ENCODE results near the gene KCNK6. TPM values are rescaled to one million over a fixed set of nuclear protein-coding genes. Genes with fewer than 3 reads are reported as not detected.

Gene KCNK6
- polyA plus RNA-seq, 1 donor (not counting 4 experiments of a cell fraction or from before 2014, with no cell fraction given): 23.9 TPM

GRCh38 chr19:38285567-38285966 lies 34.1 kb upstream of the KCNK6 start:
- Histone ChIP-seq H3K36me3 (ENCODE audit: control insufficient read depth in 2 of 2, extremely low read depth in 1 of 2, insufficient read depth in 2 of 2, low read length in 2 of 2) (peaks cover 44 to 71% of the 10 kb centered on the region in 2 experiments), H3K9ac (ENCODE audit: control insufficient read depth, extremely low read depth, insufficient read depth, low read length) (no peak overlapping the region), H3K9me1 (ENCODE audit: control insufficient read depth, extremely low read depth, insufficient read depth, low read length) (peaks cover 8% of the 10 kb centered on the region), H3K27me3 (ENCODE audit: control insufficient read depth, extremely low read depth, insufficient read depth, low read length) (no peaks in the 10 kb centered on the region), H3K79me2 (ENCODE audit: control insufficient read depth, insufficient read depth, low read length) (peaks cover 69% of the 10 kb centered on the region), H3K27ac (ENCODE audit: control insufficient read depth, insufficient read depth, low read length) (no peak overlapping the region), H3K4me3 (ENCODE audit: control insufficient read depth in 2 of 3, extremely low read depth in 1 of 3, insufficient read depth in 2 of 3, low read depth in 1 of 3, low read length in 3 of 3) (no peak overlapping the region), H3K4me1 (ENCODE audit: control insufficient read depth, extremely low read depth, insufficient read depth, low read length) (peaks cover 20% of the 10 kb centered on the region), H3K4me2 (ENCODE audit: control insufficient read depth, extremely low read depth, insufficient read depth, low read depth, low read length) (no peak overlapping the region), H2AFZ (ENCODE audit: control insufficient read depth, low read length) (no peak overlapping the region), H4K20me1 (ENCODE audit: control insufficient read depth, extremely low read depth, insufficient read depth, low read length) (peaks cover 31% of the 10 kb centered on the region), H3K9me3 (ENCODE audit: control insufficient read depth, low read depth, low read length) (no peaks in the 10 kb centered on the region)
- dilution Hi-C loops (cut with MboI; ENCODE audit: extremely low pct_ligation_motif_present, low sequenced_read_pairs): no loop called here
- no peak for FAIRE-seq
- DNase-seq (ENCODE audit: low read depth, low spot score): no peak
- TF ChIP-seq CTCF (optimal IDR thresholded peaks at IDR 0.05 in 1 of 3, IDR thresholded peaks at IDR 0.05 in 1 of 3, conservative IDR thresholded peaks at IDR 0.05 in 1 of 3; ENCODE audit: extremely low read depth in 1 of 3, insufficient read depth in 2 of 3, low read length in 3 of 3) (no peak), EZH2 (IDR thresholded peaks at IDR 0.05; ENCODE audit: low read length) (no peak)

- peaks cover 20% of the 10 kb centered on the region for H3K4me1 ChIP-seq (ENCODE audit: control insufficient read depth, extremely low read depth, insufficient read depth, low read length)
- H3K27me3 ChIP-seq (ENCODE audit: control insufficient read depth, extremely low read depth, insufficient read depth, low read length): no peaks in the 10 kb centered on the region
- peaks cover 19% of the 10 kb centered on the region for H4K20me1 ChIP-seq (ENCODE audit: control insufficient read depth, extremely low read depth, insufficient read depth, low read length)
- H3K9me3 ChIP-seq (ENCODE audit: control insufficient read depth, low read depth, low read length): no peaks in the 10 kb centered on the region
- H3K27ac ChIP-seq (ENCODE audit: control insufficient read depth, insufficient read depth, low read length): no peak overlapping the region
- no peaks in the 10 kb centered on the region for H3K9me1 ChIP-seq (ENCODE audit: control insufficient read depth, extremely low read depth, insufficient read depth, low read length)
- H3K36me3 ChIP-seq (ENCODE audit: control insufficient read depth in 2 of 2, extremely low read depth in 1 of 2, insufficient read depth in 2 of 2, low read length in 2 of 2): peaks cover 57 to 75% of the 10 kb centered on the region in 2 experiments
- no peak overlapping the region for H3K9ac ChIP-seq (ENCODE audit: control insufficient read depth, extremely low read depth, insufficient read depth, low read length)
- no peak overlapping the region for H3K4me3 ChIP-seq (ENCODE audit: control insufficient read depth in 2 of 3, extremely low read depth in 1 of 3, insufficient read depth in 2 of 3, low read depth in 1 of 3, low read length in 3 of 3)
- no peak for DNase-seq (ENCODE audit: low read depth, low spot score)
- dilution Hi-C loops (cut with MboI; ENCODE audit: extremely low pct_ligation_motif_present, low sequenced_read_pairs): no loop called here
- TF ChIP-seq EZH2 (IDR thresholded peaks at IDR 0.05; ENCODE audit: low read length): no peak
- H3K79me2 ChIP-seq (ENCODE audit: control insufficient read depth, insufficient read depth, low read length): peaks cover 60% of the 10 kb centered on the region
- no peak overlapping the region for H3K4me2 ChIP-seq (ENCODE audit: control insufficient read depth, extremely low read depth, insufficient read depth, low read depth, low read length)
- no peak overlapping the region for H2AFZ ChIP-seq (ENCODE audit: control insufficient read depth, low read length)
- no peak for FAIRE-seq
Measured at GRCh38 chr19:38287604-38288003, 32.0 kb upstream of the KCNK6 start.
